Stimulated activated naive CD4-positive, alpha-beta T cell (primary cell): ENCODE results near the gene SLC6A3.
"Not testable (repeated sequence)": the region's sequence is repeated elsewhere in the genome, so short reads cannot be mapped to it uniquely, and the experiment has no call there.

Experiments
- DNase-seq, 6 experiments: peaks; one replicate each; lab custom pipeline; 2025; lab: John Stamatoyannopoulos, UW

Gene SLC6A3

GRCh38 chr5:1371972-1372342 is 73.3 kb downstream of the SLC6A3 start:
- not testable (repeated sequence) for DNase-seq

DNA sequence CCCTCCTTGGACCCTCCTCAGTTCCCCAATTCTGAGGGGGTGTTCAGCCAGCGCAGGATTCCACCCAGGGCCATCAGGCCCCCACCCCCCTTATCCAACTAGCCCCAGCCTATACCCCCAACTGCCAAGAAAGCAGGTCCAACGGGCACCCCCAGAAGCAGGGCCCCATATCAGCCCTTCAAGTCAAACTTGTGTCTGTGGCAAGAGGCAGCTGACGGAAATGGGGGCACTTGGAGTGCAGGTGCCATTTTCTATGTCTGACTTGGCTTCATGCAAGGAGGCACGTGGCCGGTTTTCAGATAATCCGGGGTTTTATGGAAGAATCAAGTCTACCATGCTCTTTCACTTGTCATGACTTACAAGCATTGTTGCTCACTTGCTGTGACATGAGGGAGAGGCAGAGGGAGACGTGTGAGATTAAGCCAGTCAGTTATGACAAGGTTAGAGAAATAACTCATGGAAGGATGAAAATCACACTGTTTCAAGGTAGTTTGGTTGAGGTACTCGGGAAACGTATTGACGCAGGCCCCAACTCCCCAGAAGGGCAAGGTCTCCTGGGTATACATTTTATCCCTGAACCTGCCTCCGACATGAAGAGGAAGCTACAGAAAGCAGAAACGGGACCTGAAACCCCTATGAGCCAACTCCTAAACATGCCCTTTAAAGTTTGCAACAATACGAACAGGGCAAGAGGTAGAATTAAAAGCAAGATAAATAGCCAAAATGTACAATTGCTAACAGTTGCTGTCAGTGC is 73.8 kb downstream of the SLC6A3 start:
- no peak for DNase-seq

DNA sequence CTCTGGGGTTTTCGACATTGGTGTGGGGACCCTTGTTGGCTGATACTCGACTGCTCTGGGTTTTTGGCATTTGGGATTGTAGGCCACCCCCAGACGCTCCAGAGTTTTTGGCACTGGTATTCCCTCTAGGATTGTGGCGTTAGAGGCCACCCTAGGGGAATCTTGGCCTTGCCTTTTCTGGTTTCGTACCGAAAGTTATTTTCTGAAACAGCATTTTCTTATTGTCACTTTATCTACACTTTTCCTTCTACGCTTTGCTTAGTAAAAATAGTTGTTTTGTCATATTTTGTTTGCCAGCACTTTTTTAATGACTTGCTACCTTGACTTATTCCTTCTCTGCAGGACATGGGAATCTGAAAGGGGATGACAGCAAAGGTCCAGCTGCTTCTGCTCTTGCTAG is 75.2 kb downstream of the SLC6A3 start:
- no peak for DNase-seq

- no peak for DNase-seq
Measured at GRCh38 chr5:1368756-1369155, 76.5 kb downstream of the SLC6A3 start.

DNA sequence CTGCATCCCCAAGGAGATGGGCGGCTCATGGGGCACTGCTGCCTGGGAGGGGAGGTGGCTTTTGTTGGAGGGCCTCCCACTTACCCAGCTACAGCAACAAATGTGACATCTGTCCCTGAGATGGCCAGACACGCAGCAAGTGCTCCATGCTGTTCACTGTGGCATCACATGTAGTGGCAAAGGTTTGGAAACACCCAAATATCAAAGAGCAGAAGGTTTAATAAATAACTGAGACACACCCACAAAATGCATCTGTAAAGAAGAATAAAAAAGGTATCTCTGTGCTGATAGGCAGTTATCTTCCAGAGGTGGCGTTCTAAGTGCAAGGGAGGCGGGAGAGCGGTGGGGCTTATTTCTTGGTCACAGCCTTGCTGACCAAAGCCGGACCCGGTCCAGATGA is 77.0 kb downstream of the SLC6A3 start:
- DNase-seq: no peak

DNA sequence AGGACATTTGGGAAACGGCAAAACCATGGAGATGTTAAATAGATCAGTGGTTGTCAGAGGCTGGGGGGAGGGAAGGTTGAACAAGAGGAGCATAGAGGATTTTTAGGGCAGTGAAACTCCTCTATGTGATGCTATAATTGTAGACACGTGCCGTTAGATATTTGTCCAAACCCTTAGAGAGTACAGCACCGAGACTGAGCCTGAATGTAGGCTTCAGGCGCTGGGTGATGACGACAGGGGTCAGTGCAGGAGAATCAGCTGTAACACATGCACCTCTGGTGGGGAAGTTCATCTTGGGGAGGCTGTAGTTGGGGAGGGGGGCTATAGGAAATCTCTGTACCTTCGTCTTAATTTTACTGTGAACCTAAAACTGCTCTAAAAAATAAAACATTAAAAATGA is 78.1 kb downstream of the SLC6A3 start:
- DNase-seq: no peak

- no peak for DNase-seq
Measured at GRCh38 chr5:1366514-1366913, 78.7 kb downstream of the SLC6A3 start.

DNA sequence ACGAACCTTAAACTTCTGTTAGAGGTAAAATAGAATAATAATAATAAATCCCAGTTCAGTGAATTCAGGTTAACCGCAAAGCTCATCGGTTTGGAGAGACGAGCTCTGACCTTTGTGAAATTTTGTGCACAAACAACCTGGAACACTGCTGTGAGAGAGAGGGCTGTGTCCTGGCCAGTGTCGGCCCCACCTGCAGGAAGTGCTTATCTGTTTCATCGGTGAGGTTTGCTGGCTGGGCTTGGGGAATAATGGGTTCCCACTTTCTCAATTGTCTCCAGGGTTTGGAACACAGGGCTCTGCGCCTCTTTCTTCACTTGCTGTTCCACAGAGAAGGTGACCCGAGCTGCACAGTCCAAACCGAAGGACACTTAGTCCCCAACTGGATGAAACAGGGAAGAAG is 81.0 kb downstream of the SLC6A3 start:
- no peak for DNase-seq

DNA sequence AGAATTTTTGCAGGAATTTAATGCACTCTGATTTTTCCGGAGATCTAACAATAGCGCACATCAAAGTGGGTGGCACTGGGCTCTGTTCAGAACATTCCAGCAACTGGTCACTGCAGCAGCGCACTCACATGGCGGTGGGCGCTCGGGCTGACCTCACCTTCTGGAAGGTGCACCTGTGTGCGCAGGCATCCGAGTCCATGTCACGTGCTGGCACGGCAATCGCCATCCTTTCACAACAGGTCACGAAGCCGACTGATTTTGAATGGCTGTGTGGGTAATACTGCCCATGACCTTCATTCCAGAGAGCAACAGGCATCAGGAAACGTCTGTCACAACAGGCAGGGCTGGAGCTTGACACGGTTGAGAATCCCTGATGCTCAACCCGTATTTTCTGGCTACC is 81.7 kb downstream of the SLC6A3 start:
- DNase-seq: no peak

DNA sequence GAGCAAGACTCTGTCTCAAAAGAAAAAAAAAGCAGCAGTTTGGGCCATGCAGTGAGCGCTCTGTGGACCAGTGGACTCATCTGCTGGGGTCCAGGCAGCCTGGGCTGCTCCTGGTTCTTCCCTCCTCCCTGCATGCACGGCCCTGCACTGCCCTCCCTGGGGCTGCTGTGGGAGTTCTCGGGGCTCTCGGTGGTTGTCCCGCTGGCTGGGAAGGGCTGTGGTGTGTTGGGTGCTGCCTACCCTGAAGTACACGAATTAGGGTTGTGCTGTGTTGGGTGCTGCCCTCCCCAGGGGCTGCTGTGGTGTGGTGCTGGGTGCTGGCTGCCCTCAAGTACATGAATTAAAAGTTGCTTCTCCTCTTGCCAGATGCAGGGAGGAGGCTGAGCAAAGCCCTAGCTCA is 82.1 kb downstream of the SLC6A3 start:
- DNase-seq: no peak

GRCh38 chr5:1362242-1363015 is 82.8 kb downstream of the SLC6A3 start:
- no peak for DNase-seq

DNA sequence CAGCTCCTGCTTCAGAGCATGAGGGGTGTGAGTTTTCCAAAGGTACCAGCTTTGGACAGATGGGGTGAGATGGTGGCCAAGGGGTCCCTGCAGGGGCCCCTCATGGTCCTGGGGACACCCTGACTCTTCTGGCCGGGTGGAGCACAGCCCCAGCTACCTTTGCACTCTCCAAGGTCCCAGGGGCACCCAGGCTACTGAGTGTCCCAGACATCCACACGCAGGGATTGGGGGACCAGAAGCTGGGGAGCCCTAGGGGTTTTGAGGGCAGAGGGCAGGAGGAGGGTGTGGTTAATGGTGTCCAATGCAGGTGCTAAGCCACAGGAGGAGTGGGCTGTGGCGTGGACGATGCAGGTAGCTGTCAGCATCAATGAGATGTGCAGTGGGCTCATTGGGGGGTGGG is 84.4 kb downstream of the SLC6A3 start:
- DNase-seq: no peak

DNA sequence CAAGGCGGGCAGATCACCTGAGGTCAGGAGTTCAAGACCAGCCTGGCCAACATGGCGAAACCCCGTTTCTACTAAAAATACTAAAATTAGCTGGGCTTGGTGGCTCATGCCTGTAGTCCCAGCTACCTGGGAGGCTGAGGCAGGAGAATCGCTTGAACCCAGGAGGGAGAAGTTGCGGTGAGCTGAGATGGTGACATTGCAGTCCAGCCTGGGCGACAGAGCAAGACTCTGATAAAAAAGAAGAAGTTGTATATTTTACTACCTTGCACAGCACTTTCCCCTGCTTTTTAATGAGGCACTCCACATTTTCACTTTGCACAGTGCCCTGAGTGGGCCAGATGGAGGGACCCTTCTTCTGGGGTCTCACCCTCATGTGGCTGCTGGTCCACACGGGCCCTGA is 84.9 kb downstream of the SLC6A3 start:
- DNase-seq: not testable (repeated sequence)

DNA sequence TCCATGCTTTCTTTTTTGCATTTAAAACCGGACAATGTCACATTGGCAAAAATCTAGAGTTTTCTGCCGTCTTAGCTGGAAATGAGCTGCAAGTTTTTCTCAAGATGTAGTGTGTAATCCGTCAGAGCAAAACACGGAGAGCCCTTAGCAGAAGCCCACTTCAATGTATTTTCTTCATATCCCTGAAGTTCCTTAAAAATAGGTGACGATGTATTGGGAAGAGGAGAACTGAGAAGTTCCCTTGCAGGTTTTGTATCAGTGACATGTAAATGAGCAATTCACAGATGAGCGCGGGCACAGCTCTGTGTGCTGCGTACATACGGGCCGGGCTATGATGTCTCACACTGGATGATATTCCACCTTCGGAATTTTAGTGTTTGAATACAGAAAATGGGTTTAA is 85.5 kb downstream of the SLC6A3 start:
- no peak for DNase-seq

- DNase-seq: no peak
Measured at GRCh38 chr5:1359031-1359645, 86.1 kb downstream of the SLC6A3 start.

GRCh38 chr5:1358726-1359025 is 86.6 kb downstream of the SLC6A3 start:
- DNase-seq: no peak

- no peak for DNase-seq
Measured at GRCh38 chr5:1357946-1358725, 87.1 kb downstream of the SLC6A3 start.

- DNase-seq: no peak
Measured at GRCh38 chr5:1356873-1357787, 88.1 kb downstream of the SLC6A3 start.

- DNase-seq: no peak
Measured at GRCh38 chr5:1354576-1354975, 90.7 kb downstream of the SLC6A3 start.

DNA sequence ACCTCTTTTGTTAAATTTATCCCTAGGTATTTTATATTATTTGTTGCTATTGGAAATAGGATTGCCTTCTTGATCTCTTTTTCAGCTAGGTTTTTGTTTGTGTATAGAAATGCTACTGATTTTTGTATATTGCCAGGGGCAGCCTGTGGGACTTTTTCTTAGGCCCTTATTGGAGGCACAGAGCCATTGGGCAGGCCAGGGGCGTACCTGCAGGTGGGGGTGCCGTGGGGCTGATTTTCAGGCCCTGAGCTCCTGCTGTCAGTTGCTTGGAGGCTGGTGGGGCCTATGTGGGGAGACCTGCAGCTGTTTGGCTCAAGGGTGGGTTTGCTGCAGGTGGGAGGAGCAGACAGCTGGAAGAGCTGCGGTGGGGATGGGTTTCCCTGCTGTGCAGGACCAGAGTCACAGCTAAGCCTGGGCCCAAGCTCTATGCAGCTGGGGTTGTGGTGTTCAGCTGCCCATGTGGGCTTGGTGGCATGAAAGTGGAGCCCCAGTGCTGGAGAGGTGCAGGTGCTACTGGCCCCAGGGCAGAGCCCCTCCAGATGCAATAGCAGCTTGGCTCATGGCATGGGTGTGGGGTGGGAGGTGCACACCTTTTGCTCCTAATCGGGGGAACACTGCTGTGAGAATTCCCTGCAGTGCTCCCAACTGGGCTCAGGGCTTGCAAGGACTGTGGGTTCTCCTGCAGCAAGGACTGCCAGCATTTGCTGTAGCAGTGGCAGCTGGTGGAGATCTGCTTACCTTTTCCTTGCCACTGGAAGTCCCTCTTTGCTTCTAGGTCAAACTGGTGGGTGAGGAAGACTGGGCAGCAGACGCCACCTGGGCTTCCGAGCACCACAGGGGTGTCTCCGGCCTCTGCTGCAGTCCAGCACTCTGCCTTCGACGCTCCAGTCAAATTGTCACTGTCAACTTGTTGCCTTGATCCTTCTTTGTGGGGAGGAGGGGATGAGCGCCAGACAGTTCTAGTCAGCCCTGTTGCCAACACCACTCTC is 92.7 kb downstream of the SLC6A3 start:
- DNase-seq: no peak
